SK-N-SH (cell line): Measurements from ENCODE around the gene MFSD11. TPM values are rescaled to one million over a fixed set of nuclear protein-coding genes. Genes with fewer than 3 reads are reported as not detected.

Source experiments
- CTCF ChIA-PET: fragments of 300-600, 350-600 bp; formaldehyde crosslinking; extraction: SDS; loops from one replicate; lab custom pipeline; 2021; lab: Yijun Ruan, JAX
- POLR2A ChIA-PET: fragments of 350-600 bp; sonication (Branson Sonifier 250); formaldehyde crosslinking; extraction: SDS; loops from one replicate; lab custom pipeline; 2020; ENCODE audit warnings: antibody characterized with exemption, inconsistent platforms; lab: Yijun Ruan, JAX
- DNase-seq: peaks from one replicate; pipeline ENCODE4 v3.0.0; 2012
- H2AFZ ChIP-seq: fragments of 200-600 bp; sonication (generic); 2 replicates; pipeline ENCODE4 v1.8.1; 2016; ENCODE audit warnings: antibody characterized with exemption, mild to moderate bottlenecking, low read depth
- H3F3A ChIP-seq: fragments of 200-600 bp; sonication (generic); replicated peaks from 2 replicates; pipeline ENCODE3; 2016; ENCODE audit warnings: antibody characterized with exemption, mild to moderate bottlenecking; ENCODE audit not compliant: insufficient read depth
- H3K27ac ChIP-seq, 2 experiments: fragments of 200-500 bp in 1 of 2; fragments of 200-600 bp in 1 of 2; sonication (Bioruptor generic) in 1 of 2; sonication (generic), shearing (Covaris generic) in 1 of 2; 2 replicates each; pipeline versions ENCODE4 v1.5.1 to v1.6.1; 2014 to 2016; ENCODE audit warnings: low read depth in 2 of 2, inconsistent platforms in 1 of 2, low read length in 1 of 2, mild to moderate bottlenecking in 1 of 2, mixed read lengths in 1 of 2
- H3K27me3 ChIP-seq: fragments of 200-600 bp; sonication (generic), shearing (Covaris generic); 2 replicates; pipeline ENCODE4 v1.6.1; 2016; ENCODE audit warnings: mixed run types; ENCODE audit not compliant: insufficient read depth
- H3K36me3 ChIP-seq, 2 experiments: fragments of 200-500 bp in 1 of 2; fragments of 200-600 bp in 1 of 2; sonication (Bioruptor generic) in 1 of 2; sonication (generic) in 1 of 2; replicated peaks in 1 of 2; 2 replicates each; pipeline versions ENCODE3 to v1.5.1; 2014 to 2016; ENCODE audit warnings: low read length in 1 of 2, mild to moderate bottlenecking in 1 of 2; ENCODE audit not compliant: insufficient read depth in 2 of 2, control insufficient read depth in 1 of 2
- H3K4me1 ChIP-seq, 2 experiments: fragments of 200-500 bp in 1 of 2; fragments of 200-600 bp in 1 of 2; sonication (Bioruptor generic) in 1 of 2; sonication (generic), shearing (Covaris generic) in 1 of 2; 2 replicates each; pipeline versions ENCODE4 v1.5.1 to v1.6.1; 2014 to 2016; ENCODE audit warnings: low read depth in 1 of 2, low read length in 1 of 2, mixed run types in 1 of 2; ENCODE audit not compliant: insufficient read depth in 2 of 2, control insufficient read depth in 1 of 2
- H3K4me2 ChIP-seq: fragments of 200-600 bp; sonication (generic), shearing (Covaris generic); 2 replicates; pipeline ENCODE4 v1.6.1; 2017; ENCODE audit warnings: mixed run types
- H3K4me3 ChIP-seq, 2 experiments: fragments of 200-500 bp in 1 of 2; fragments of 200-600 bp in 1 of 2; sonication (Bioruptor generic) in 1 of 2; sonication (generic), shearing (Covaris generic) in 1 of 2; 2 replicates each; pipeline versions ENCODE4 v1.5.1 to v1.8.1; 2014 to 2016; ENCODE audit warnings: low read depth in 2 of 2, inconsistent platforms in 1 of 2, low read length in 1 of 2, mild to moderate bottlenecking in 1 of 2, mixed read lengths in 1 of 2, moderate library complexity in 1 of 2
- H3K79me2 ChIP-seq: fragments of 200-600 bp; sonication (generic); 2 replicates; pipeline ENCODE4 v1.8.1; 2017; ENCODE audit warnings: mild to moderate bottlenecking; ENCODE audit not compliant: insufficient read depth
- H3K9ac ChIP-seq: fragments of 200-600 bp; sonication (generic); 2 replicates; pipeline ENCODE4 v1.6.1; 2017; ENCODE audit warnings: mixed run types
- H3K9me2 ChIP-seq: fragments of 200-600 bp; sonication (generic); 2 replicates; pipeline ENCODE4 v1.6.1; 2017; ENCODE audit warnings: mixed run types
- H3K9me3 ChIP-seq: fragments of 200-600 bp; sonication (generic); 2 replicates; pipeline ENCODE4 v1.6.1; 2017; ENCODE audit warnings: mixed run types, mild to moderate bottlenecking, moderate library complexity
- H4K20me1 ChIP-seq: fragments of 200-600 bp; sonication (generic); 2 replicates; pipeline ENCODE4 v1.6.1; 2017; ENCODE audit warnings: mild to moderate bottlenecking, mixed run types; ENCODE audit not compliant: insufficient read depth
- ELF1 ChIP-seq: IDR thresholded peaks from 2 replicates; pipeline ENCODE4 v1.4.0; 2012
- EP300 ChIP-seq, 2 experiments: IDR thresholded peaks; 2 replicates each; pipeline versions ENCODE4 v1.4.0 to v1.6.1; 2012; ENCODE audit warnings: borderline replicate concordance in 1 of 2, low read depth in 1 of 2, low read length in 1 of 2
- EZH2phosphoT487 ChIP-seq: fragments of 200-600 bp; sonication (generic); IDR thresholded peaks from 2 replicates; pipeline ENCODE4 v1.6.1; 2017; ENCODE audit warnings: low read depth, mixed run types, mild to moderate bottlenecking, antibody characterized with exemption, moderate library complexity, borderline replicate concordance
- JUND ChIP-seq: IDR thresholded peaks from 2 replicates; pipeline ENCODE4 v1.4.0; 2012
- MEF2A ChIP-seq: IDR thresholded peaks from 2 replicates; pipeline ENCODE4 v1.4.0; 2012; ENCODE audit warnings: low read depth, borderline replicate concordance
- NFIC ChIP-seq: IDR thresholded peaks from 2 replicates; pipeline ENCODE4 v1.4.0; 2012; ENCODE audit warnings: borderline replicate concordance
- POLR2AphosphoS5 ChIP-seq: IDR thresholded peaks from 2 replicates; pipeline ENCODE4 v1.6.1; 2012; ENCODE audit warnings: low read depth, low read length
- RXRA ChIP-seq: IDR thresholded peaks from 2 replicates; pipeline ENCODE4 v1.4.0; 2012; ENCODE audit warnings: low read depth, mild to moderate bottlenecking, borderline replicate concordance
- TEAD4 ChIP-seq: IDR thresholded peaks from 2 replicates; pipeline ENCODE4 v1.4.0; 2012; ENCODE audit warnings: mild to moderate bottlenecking, borderline replicate concordance; ENCODE audit not compliant: insufficient read depth
- YY1 ChIP-seq: IDR thresholded peaks from 2 replicates; pipeline ENCODE4 v1.4.0; 2012; ENCODE audit warnings: low read depth, mild to moderate bottlenecking
- WGBS: methylation state at CpG from one replicate; pipeline ENCODE4 v1.1.6; 2017; ENCODE audit warnings: low lambda C conversion rate; 5-methylcytosine and 5-hydroxymethylcytosine counted together
- polyA plus RNA-seq, 3 experiments: library from polyadenylated mRNA; depleted of rRNA; stranded (reverse); fragments of >200 nt; gene quantifications; 2 replicates each; pipeline ENCODE4 v1.2.3, GENCODE V29; 2012
- TF ChIP-seq, protein P1 (sequence below): fragments of 150-350 bp; IDR thresholded peaks from 2 replicates; pipeline ENCODE4 v1.6.1; 2016; ENCODE audit warnings: mild to moderate bottlenecking, low read depth, low read length
- TF ChIP-seq, protein P2 (sequence below): fragments of 150-350 bp; IDR thresholded peaks from 2 replicates; pipeline ENCODE4 v1.6.1; 2017; ENCODE audit warnings: antibody characterized with exemption, low read length, low read depth, borderline replicate concordance
- TF ChIP-seq, protein P3 (sequence below): IDR thresholded peaks from 2 replicates; pipeline ENCODE4 v1.4.0; 2012; ENCODE audit warnings: low read depth, borderline replicate concordance
- TF ChIP-seq, protein P4 (sequence below): fragments of 200-600 bp; sonication (generic); IDR thresholded peaks from 2 replicates; pipeline ENCODE4 v1.6.1; 2017; ENCODE audit warnings: antibody characterized with exemption, mild to moderate bottlenecking, moderate library complexity

The MFSD11 gene
- polyA plus RNA-seq, 1 of the 3 experiments (the other 2 are of a cell fraction), result 22.7 TPM

DNA sequence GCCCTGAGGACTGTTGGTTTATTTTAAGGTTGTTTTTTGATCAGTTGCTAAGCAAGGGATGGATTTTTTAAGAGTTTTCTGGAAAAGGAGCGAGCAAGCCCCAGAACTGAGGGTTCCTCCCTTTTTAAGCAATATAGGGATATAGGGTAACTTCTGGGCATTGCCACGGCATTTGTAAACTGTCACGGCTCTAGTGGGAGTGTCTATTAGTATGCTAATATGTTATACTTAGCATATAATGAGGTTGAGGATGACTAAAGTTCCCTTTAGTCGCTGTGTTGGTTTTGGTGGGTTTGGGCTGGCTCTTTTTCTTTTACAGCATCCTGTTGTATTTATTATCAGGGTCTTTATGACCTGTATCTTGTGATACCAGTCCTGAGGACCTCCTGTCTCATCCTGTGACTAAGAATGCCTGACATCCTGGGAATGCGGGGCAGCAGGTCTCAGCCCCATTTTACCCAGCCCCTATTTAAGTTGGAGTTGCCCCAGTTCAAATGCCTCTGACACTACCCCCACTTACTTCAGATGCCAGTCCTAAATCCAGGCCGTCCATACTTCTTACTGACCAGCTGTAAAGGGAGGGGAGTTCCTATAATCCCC is 59.4 kb downstream of the MFSD11 start:
- Histone ChIP-seq H3K9me2 (no peaks in the 10 kb centered on the region), H3F3A (no peaks in the 10 kb centered on the region), H4K20me1 (no peaks in the 10 kb centered on the region), H3K4me2 (no peak overlapping the region), H3K36me3 (no peaks in the 10 kb centered on the region), H3K4me1 (no peaks in the 10 kb centered on the region), H3K9ac (no peak overlapping the region), H3K4me3 (no peak overlapping the region), H3K27ac (no peak overlapping the region), H3K9me3 (no peaks in the 10 kb centered on the region), H2AFZ (no peak overlapping the region), H3K27me3 (no peaks in the 10 kb centered on the region), H3K79me2 (no peaks in the 10 kb centered on the region)
- no peak for DNase-seq
- TF ChIP-seq, protein P1, sequence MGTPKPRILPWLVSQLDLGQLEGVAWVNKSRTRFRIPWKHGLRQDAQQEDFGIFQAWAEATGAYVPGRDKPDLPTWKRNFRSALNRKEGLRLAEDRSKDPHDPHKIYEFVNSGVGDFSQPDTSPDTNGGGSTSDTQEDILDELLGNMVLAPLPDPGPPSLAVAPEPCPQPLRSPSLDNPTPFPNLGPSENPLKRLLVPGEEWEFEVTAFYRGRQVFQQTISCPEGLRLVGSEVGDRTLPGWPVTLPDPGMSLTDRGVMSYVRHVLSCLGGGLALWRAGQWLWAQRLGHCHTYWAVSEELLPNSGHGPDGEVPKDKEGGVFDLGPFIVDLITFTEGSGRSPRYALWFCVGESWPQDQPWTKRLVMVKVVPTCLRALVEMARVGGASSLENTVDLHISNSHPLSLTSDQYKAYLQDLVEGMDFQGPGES, result no peak
- TF ChIP-seq TEAD4, result no peak
- TF ChIP-seq NFIC, result no peak
- no peak for TF ChIP-seq RXRA
- TF ChIP-seq, protein P2, sequence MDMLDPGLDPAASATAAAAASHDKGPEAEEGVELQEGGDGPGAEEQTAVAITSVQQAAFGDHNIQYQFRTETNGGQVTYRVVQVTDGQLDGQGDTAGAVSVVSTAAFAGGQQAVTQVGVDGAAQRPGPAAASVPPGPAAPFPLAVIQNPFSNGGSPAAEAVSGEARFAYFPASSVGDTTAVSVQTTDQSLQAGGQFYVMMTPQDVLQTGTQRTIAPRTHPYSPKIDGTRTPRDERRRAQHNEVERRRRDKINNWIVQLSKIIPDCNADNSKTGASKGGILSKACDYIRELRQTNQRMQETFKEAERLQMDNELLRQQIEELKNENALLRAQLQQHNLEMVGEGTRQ, result no peak
- TF ChIP-seq POLR2AphosphoS5, result no peak
- TF ChIP-seq, protein P3, sequence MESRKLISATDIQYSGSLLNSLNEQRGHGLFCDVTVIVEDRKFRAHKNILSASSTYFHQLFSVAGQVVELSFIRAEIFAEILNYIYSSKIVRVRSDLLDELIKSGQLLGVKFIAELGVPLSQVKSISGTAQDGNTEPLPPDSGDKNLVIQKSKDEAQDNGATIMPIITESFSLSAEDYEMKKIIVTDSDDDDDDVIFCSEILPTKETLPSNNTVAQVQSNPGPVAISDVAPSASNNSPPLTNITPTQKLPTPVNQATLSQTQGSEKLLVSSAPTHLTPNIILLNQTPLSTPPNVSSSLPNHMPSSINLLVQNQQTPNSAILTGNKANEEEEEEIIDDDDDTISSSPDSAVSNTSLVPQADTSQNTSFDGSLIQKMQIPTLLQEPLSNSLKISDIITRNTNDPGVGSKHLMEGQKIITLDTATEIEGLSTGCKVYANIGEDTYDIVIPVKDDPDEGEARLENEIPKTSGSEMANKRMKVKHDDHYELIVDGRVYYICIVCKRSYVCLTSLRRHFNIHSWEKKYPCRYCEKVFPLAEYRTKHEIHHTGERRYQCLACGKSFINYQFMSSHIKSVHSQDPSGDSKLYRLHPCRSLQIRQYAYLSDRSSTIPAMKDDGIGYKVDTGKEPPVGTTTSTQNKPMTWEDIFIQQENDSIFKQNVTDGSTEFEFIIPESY, result no peak
- no peak for TF ChIP-seq EP300 (IDR thresholded peaks at IDR 0.05; ENCODE audit: borderline replicate concordance in 1 of 2, low read depth in 1 of 2, low read length in 1 of 2)
- TF ChIP-seq YY1, result no peak
- TF ChIP-seq, protein P4, sequence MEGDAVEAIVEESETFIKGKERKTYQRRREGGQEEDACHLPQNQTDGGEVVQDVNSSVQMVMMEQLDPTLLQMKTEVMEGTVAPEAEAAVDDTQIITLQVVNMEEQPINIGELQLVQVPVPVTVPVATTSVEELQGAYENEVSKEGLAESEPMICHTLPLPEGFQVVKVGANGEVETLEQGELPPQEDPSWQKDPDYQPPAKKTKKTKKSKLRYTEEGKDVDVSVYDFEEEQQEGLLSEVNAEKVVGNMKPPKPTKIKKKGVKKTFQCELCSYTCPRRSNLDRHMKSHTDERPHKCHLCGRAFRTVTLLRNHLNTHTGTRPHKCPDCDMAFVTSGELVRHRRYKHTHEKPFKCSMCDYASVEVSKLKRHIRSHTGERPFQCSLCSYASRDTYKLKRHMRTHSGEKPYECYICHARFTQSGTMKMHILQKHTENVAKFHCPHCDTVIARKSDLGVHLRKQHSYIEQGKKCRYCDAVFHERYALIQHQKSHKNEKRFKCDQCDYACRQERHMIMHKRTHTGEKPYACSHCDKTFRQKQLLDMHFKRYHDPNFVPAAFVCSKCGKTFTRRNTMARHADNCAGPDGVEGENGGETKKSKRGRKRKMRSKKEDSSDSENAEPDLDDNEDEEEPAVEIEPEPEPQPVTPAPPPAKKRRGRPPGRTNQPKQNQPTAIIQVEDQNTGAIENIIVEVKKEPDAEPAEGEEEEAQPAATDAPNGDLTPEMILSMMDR, result no peak
- no peak for TF ChIP-seq MEF2A
- no peak for TF ChIP-seq JUND
- no peak for TF ChIP-seq EZH2phosphoT487
- no peak for TF ChIP-seq ELF1
- POLR2A ChIA-PET, result no interaction called here
- WGBS, result 74% methylated on average over 6 of the region's 6 CpGs
- CTCF ChIA-PET, result interaction anchor here (1.1 to 1.5 kb wide), 3 partner anchors 10 to 20 kb away, joined by 3 to 4 read pairs (median 3); no protein-coding TSS in a partner anchor
